K562 (cell line): Measurements from ENCODE around the gene TMEM191C. TPM values are rescaled to one million over a fixed set of nuclear protein-coding genes. Genes with fewer than 3 reads are reported as not detected.

Source experiments
- KAT7 ChIP-seq: sonication (generic); formaldehyde crosslinking; IDR thresholded peaks from 2 replicates; pipeline ENCODE4 v1.8.0; 2022; ENCODE audit warnings: missing genetic modification reagents, mild to moderate bottlenecking, borderline replicate concordance
- POLR2A ChIP-seq: fragments of 450-650 bp; conservative IDR thresholded peaks from 2 replicates; pipeline ENCODE4 v1.6.1; 2016
- ZNF143 ChIP-seq: sonication (generic); formaldehyde crosslinking; IDR thresholded peaks from 2 replicates; pipeline ENCODE4 v1.9.0; 2022; ENCODE audit warnings: mild to moderate bottlenecking, missing genetic modification reagents
- ZNF253 ChIP-seq: fragments of 250-450 bp; sonication (Bioruptor Pico); conservative IDR thresholded peaks from 2 replicates; pipeline ENCODE4 v1.6.1; 2021; ENCODE audit warnings: mild to moderate bottlenecking
- polyA plus RNA-seq, 8 experiments: library from polyadenylated mRNA; depleted of rRNA in 4 of 8; stranded (reverse) in 5 of 8; unstranded in 3 of 8; fragments of >200 nt; fragmentation: Nextera tagmentation in 2 of 8; fragmentation: Illumina TruSeq in 1 of 8; extraction: Ambion mirVana in 2 of 8; extraction: Trizol in 1 of 8; gene quantifications; 2 replicates each; pipeline versions ENCODE4 v1.2.1 to v1.2.3, GENCODE V29; 2011 to 2014; ENCODE audit warnings: inconsistent platforms in 1 of 8, missing spikeins in 1 of 8
- total RNA-seq, 7 experiments: library from RNA; depleted of rRNA in 6 of 7; stranded (reverse); fragments of >200 nt in 6 of 7; fragmentation: Illumina TruSeq in 2 of 7; extraction: Trizol in 2 of 7; gene quantifications; 2 replicates each; pipeline versions ENCODE4 v1.2.1 to v1.2.3, GENCODE V29; 2011 to 2021; ENCODE audit warnings: low replicate concordance in 1 of 7
- TF ChIP-seq, protein P1 (sequence below): fragments of 250-450 bp; sonication (Bioruptor Pico); IDR thresholded peaks from 2 replicates; pipeline ENCODE4 v1.4.0; 2020; ENCODE audit warnings: borderline replicate concordance
- TF ChIP-seq, protein P2 (sequence below): fragments of 450-650 bp; IDR thresholded peaks from 2 replicates; pipeline ENCODE4 v1.6.1; 2014; ENCODE audit warnings: low read depth, mild to moderate bottlenecking, moderate library complexity, borderline replicate concordance
- TF ChIP-seq, protein P3 (sequence below): sonication (generic); formaldehyde crosslinking; IDR thresholded peaks from 2 replicates; pipeline ENCODE4 v1.8.0; 2023; ENCODE audit warnings: missing genetic modification reagents, mild to moderate bottlenecking, borderline replicate concordance

Gene TMEM191C
- total and polyA plus RNA-seq, 9 of the 15 experiments (the other 6 are each of a cell fraction or from before 2014, with no cell fraction given), result 0.15 to 7.1 (median 1.1) TPM

DNA sequence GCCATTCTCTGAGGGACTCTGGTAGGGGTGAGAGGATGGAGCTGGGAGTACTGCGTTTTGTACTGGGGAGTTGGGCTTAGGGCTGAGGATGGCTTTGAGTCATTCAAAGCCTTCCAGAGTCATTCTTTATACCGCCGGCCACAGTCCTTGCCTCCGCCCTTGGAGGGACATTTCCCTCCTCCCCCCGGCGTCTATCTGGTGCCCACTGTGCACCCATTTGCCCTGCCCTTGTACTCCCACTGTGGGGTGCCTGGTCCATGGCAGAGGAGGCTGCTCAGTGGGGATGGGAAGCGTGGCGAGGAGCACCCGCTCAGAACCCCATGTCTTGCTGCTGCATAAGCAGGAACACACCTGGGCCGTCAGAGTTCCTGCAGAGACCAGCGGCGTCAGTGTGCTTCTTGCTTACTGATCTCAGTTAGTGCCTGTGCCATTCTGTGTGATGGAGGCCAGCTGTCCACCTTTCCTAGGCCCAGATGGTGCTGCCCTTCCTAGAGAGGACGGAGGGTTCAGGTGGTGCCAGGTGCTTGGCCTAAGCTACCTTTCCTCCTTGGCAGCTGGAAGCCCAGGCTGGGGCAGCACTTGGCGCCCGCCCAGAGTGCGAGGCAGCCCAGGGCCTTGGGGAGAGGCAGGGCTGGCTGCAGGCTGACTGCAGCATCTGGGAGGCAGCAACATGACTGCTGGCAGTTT lies 23.3 kb upstream of the TMEM191C start (continued):
- TF ChIP-seq ZNF143 (peak; percentile 25; the same call in 1 of the 2 replicates), ZNF253 (CRISPR knock-in tag) (no peak), KAT7 (0 out of 2 replicates have a peak, but pooled peaks have one; percentile 60), POLR2A (0 out of 2 replicates have a peak, but pooled peaks have one; percentile 20)
- TF ChIP-seq, protein P1, sequence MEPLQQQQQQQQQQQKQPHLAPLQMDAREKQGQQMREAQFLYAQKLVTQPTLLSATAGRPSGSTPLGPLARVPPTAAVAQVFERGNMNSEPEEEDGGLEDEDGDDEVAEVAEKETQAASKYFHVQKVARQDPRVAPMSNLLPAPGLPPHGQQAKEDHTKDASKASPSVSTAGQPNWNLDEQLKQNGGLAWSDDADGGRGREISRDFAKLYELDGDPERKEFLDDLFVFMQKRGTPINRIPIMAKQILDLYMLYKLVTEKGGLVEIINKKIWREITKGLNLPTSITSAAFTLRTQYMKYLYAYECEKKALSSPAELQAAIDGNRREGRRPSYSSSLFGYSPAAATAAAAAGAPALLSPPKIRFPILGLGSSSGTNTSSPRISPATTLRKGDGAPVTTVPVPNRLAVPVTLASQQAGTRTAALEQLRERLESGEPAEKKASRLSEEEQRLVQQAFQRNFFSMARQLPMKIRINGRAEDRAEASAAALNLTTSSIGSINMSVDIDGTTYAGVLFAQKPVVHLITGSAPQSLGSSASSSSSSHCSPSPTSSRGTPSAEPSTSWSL, result no peak
- TF ChIP-seq, protein P2, sequence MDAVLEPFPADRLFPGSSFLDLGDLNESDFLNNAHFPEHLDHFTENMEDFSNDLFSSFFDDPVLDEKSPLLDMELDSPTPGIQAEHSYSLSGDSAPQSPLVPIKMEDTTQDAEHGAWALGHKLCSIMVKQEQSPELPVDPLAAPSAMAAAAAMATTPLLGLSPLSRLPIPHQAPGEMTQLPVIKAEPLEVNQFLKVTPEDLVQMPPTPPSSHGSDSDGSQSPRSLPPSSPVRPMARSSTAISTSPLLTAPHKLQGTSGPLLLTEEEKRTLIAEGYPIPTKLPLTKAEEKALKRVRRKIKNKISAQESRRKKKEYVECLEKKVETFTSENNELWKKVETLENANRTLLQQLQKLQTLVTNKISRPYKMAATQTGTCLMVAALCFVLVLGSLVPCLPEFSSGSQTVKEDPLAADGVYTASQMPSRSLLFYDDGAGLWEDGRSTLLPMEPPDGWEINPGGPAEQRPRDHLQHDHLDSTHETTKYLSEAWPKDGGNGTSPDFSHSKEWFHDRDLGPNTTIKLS, result no peak
- TF ChIP-seq, protein P3, sequence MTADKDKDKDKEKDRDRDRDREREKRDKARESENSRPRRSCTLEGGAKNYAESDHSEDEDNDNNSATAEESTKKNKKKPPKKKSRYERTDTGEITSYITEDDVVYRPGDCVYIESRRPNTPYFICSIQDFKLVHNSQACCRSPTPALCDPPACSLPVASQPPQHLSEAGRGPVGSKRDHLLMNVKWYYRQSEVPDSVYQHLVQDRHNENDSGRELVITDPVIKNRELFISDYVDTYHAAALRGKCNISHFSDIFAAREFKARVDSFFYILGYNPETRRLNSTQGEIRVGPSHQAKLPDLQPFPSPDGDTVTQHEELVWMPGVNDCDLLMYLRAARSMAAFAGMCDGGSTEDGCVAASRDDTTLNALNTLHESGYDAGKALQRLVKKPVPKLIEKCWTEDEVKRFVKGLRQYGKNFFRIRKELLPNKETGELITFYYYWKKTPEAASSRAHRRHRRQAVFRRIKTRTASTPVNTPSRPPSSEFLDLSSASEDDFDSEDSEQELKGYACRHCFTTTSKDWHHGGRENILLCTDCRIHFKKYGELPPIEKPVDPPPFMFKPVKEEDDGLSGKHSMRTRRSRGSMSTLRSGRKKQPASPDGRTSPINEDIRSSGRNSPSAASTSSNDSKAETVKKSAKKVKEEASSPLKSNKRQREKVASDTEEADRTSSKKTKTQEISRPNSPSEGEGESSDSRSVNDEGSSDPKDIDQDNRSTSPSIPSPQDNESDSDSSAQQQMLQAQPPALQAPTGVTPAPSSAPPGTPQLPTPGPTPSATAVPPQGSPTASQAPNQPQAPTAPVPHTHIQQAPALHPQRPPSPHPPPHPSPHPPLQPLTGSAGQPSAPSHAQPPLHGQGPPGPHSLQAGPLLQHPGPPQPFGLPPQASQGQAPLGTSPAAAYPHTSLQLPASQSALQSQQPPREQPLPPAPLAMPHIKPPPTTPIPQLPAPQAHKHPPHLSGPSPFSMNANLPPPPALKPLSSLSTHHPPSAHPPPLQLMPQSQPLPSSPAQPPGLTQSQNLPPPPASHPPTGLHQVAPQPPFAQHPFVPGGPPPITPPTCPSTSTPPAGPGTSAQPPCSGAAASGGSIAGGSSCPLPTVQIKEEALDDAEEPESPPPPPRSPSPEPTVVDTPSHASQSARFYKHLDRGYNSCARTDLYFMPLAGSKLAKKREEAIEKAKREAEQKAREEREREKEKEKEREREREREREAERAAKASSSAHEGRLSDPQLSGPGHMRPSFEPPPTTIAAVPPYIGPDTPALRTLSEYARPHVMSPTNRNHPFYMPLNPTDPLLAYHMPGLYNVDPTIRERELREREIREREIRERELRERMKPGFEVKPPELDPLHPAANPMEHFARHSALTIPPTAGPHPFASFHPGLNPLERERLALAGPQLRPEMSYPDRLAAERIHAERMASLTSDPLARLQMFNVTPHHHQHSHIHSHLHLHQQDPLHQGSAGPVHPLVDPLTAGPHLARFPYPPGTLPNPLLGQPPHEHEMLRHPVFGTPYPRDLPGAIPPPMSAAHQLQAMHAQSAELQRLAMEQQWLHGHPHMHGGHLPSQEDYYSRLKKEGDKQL (CRISPR knock-in tag), result peak; percentile 75; the same call in 1 of the 2 replicates
